Small intestine (tissue), 7 donors: Measurements from ENCODE around the gene ADAMTSL4. TPM values are rescaled to one million over a fixed set of nuclear protein-coding genes. Genes with fewer than 3 reads are reported as not detected.
"Not testable (repeated sequence)": the region's sequence is repeated elsewhere in the genome, so short reads cannot be mapped to it uniquely, and the experiment has no call there.

Experiments used
- DNase-seq, 2 donors: peaks; one replicate each; pipeline versions ENCODE4 v3.0.0 to v3.0.0-alpha.2; 2013
- FAIRE-seq: peaks from 2 replicates; lab custom pipeline; 2012; peaks lifted over from hg19 to GRCh38; lab: Jason Lieb, UNC
- H3K27ac ChIP-seq, 3 donors: one replicate each; pipeline ENCODE4 v1.5.1; 2013; ENCODE audit warnings: low read length in 2 of 3, mild to moderate bottlenecking in 2 of 3, control low read depth in 1 of 3, inconsistent platforms in 1 of 3, low read depth in 1 of 3, moderate library complexity in 1 of 3
- H3K27me3 ChIP-seq, 3 donors: one replicate each; pipeline ENCODE4 v1.6.1; 2013; ENCODE audit warnings: low read length in 3 of 3, inconsistent platforms in 1 of 3; ENCODE audit not compliant: control insufficient read depth in 3 of 3, insufficient read depth in 3 of 3
- H3K36me3 ChIP-seq, 3 donors: one replicate each; pipeline ENCODE4 v1.6.1; 2013; ENCODE audit warnings: low read length in 3 of 3, inconsistent platforms in 1 of 3, low read depth in 1 of 3, mild to moderate bottlenecking in 1 of 3, moderate library complexity in 1 of 3; ENCODE audit not compliant: control insufficient read depth in 3 of 3, insufficient read depth in 2 of 3
- H3K4me1 ChIP-seq, 3 donors: one replicate each; pipeline ENCODE4 v1.6.1; 2013; ENCODE audit warnings: low read length in 2 of 3, inconsistent platforms in 1 of 3, low read depth in 1 of 3, mild to moderate bottlenecking in 1 of 3, moderate library complexity in 1 of 3; ENCODE audit not compliant: control insufficient read depth in 3 of 3, insufficient read depth in 2 of 3
- H3K4me3 ChIP-seq, 3 donors: one replicate each; pipeline ENCODE4 v1.5.1; 2013; ENCODE audit warnings: low read length in 3 of 3, control low read depth in 1 of 3, inconsistent platforms in 1 of 3, low read depth in 1 of 3, mild to moderate bottlenecking in 1 of 3, moderate library complexity in 1 of 3
- H3K9me3 ChIP-seq, 2 donors: one replicate each; pipeline ENCODE4 v1.6.1; 2013; ENCODE audit warnings: low read depth in 1 of 2, low read length in 1 of 2; ENCODE audit not compliant: control insufficient read depth in 2 of 2, insufficient read depth in 1 of 2
- WGBS, 3 donors: extraction: QIAGEN DNeasy Blood & Tissue Kit; methylation state at CpG; one replicate each; pipeline ENCODE4 v1.1.7; 2013; 5-methylcytosine and 5-hydroxymethylcytosine counted together
- polyA plus RNA-seq, 4 donors: library from polyadenylated mRNA; stranded (reverse) in 3 of 4; unstranded in 1 of 4; fragments of 200-250 nt in 3 of 4; fragments of 120-200 nt in 1 of 4; gene quantifications; one replicate each; pipeline versions ENCODE4 v1.2.1 to v1.2.3, GENCODE V29; 2013
- donor health status: healthy with polysubstance abuse.
- donor health status: control.
- donor health status: control.
- donor health status: Bipolar disorder and iron deficiency.
- donor health status: healthy.

The ADAMTSL4 gene
- polyA plus RNA-seq, 4 donors, result 0.27 to 16.1 (median 7.0) TPM

GRCh38 chr1:150573648-150574071 lies 24.5 kb downstream of the ADAMTSL4 start:
- Histone ChIP-seq H3K27ac (peak overlapping the region in 1 of 3 donors; percentile 80), H3K4me1 (peaks cover 3 to 33% (median 13%) of the 10 kb centered on the region in 3 donors), H3K36me3 (peaks cover 13 to 51% (median 16%) of the 10 kb centered on the region in 3 donors)
- peak in 1 of 2 donors; percentile 9 for DNase-seq
- not testable (repeated sequence) for H3K9me3 ChIP-seq, H3K4me3 ChIP-seq, H3K27me3 ChIP-seq, FAIRE-seq
- 64 to 80% (median 76%) methylated on average over 13 of the region's 13 CpGs for WGBS, 3 donors

- Histone ChIP-seq H3K27ac (peak overlapping the region; percentile 43 to 98 (median 83)), H3K4me1 (peaks cover 3 to 25% (median 9%) of the 10 kb centered on the region in 3 donors), H3K27me3 (no peaks in the 10 kb centered on the region), H3K4me3 (peak overlapping the region; percentile 12 to 84 (median 31)), H3K9me3 (no peaks in the 10 kb centered on the region), H3K36me3 (peaks cover 13 to 52% (median 16%) of the 10 kb centered on the region in 3 donors)
- WGBS, 3 donors, result 47 to 69% (median 53%) methylated on average over 6 of the region's 6 CpGs
- DNase-seq (peak in 1 of 2 donors; percentile 36), FAIRE-seq (no peak)
These were observed 25.3 kb downstream of the ADAMTSL4 start for GRCh38 chr1:150574260-150575071.

- WGBS, 3 donors, result 27 to 32% (median 29%) methylated on average over 4 of the region's 4 CpGs
- DNase-seq (peak; percentile 56 to 77), FAIRE-seq (no peak)
- H3K9me3 ChIP-seq, result no peaks in the 10 kb centered on the region
- H3K4me1 ChIP-seq, result peaks cover 3 to 25% (median 9%) of the 10 kb centered on the region in 3 donors
- H3K27me3 ChIP-seq, result no peaks in the 10 kb centered on the region
- H3K36me3 ChIP-seq, result peaks cover 13 to 46% (median 16%) of the 10 kb centered on the region in 3 donors
- peak overlapping the region in 2 of 3 donors; percentile 84 to 94 for H3K4me3 ChIP-seq
- peak overlapping the region; percentile 64 to 98 (median 83) for H3K27ac ChIP-seq
These were observed 25.9 kb downstream of the ADAMTSL4 start for GRCh38 chr1:150575072-150575489.

GRCh38 chr1:150575518-150576366 lies 26.5 kb downstream of the ADAMTSL4 start:
- peaks cover 3 to 27% (median 9%) of the 10 kb centered on the region in 3 donors for H3K4me1 ChIP-seq
- FAIRE-seq, result no peak
- no peaks in the 10 kb centered on the region for H3K27me3 ChIP-seq
- DNase-seq, result peak; percentile 14 to 25
- peak overlapping the region; percentile 64 to 98 (median 74) for H3K27ac ChIP-seq
- H3K36me3 ChIP-seq, result peaks cover 13 to 41% (median 16%) of the 10 kb centered on the region in 3 donors
- peak overlapping the region; percentile 37 to 94 (median 84) for H3K4me3 ChIP-seq
- 0 to 8% (median 5%) methylated on average over 1 of the region's 1 CpG for WGBS, 3 donors
- H3K9me3 ChIP-seq, result no peaks in the 10 kb centered on the region

- 1% methylated on average over 4 of the region's 4 CpGs for WGBS, 3 donors
- Histone ChIP-seq H3K4me1 (peaks cover 3 to 27% (median 9%) of the 10 kb centered on the region in 3 donors), H3K27me3 (no peaks in the 10 kb centered on the region), H3K27ac (peak overlapping the region in 1 of 3 donors; percentile 98), H3K36me3 (peaks cover 13 to 35% (median 16%) of the 10 kb centered on the region in 3 donors), H3K4me3 (peak overlapping the region in 2 of 3 donors; percentile 84 to 94), H3K9me3 (no peaks in the 10 kb centered on the region)
- DNase-seq, result peak in 1 of 2 donors; percentile 45
- no peak for FAIRE-seq
These were observed 27.1 kb downstream of the ADAMTSL4 start for GRCh38 chr1:150576367-150576711.

GRCh38 chr1:150576794-150577556 lies 27.8 kb downstream of the ADAMTSL4 start:
- Histone ChIP-seq H3K27ac (peak overlapping the region; percentile 98 to 99 (median 98)), H3K27me3 (no peaks in the 10 kb centered on the region), H3K4me3 (peak overlapping the region; percentile 68 to 94 (median 84)), H3K36me3 (peaks cover 13 to 29% (median 16%) of the 10 kb centered on the region in 3 donors), H3K9me3 (no peaks in the 10 kb centered on the region), H3K4me1 (peaks cover 3 to 27% (median 9%) of the 10 kb centered on the region in 3 donors)
- FAIRE-seq, result no peak
- peak; percentile 46 to 58 for DNase-seq
- WGBS, 3 donors, result 0 to 12% (median 7%) methylated on average over 2 of the region's 2 CpGs

- WGBS, 3 donors, result 0 to 2% (median 1%) methylated on average over 11 of the region's 11 CpGs
- Histone ChIP-seq H3K4me3 (peak overlapping the region; percentile 84 to 99 (median 94)), H3K4me1 (peaks cover 3 to 24% (median 9%) of the 10 kb centered on the region in 3 donors), H3K9me3 (no peaks in the 10 kb centered on the region), H3K27me3 (no peaks in the 10 kb centered on the region), H3K27ac (peak overlapping the region; percentile 98 to 99 (median 98)), H3K36me3 (peaks cover 13 to 22% (median 14%) of the 10 kb centered on the region in 3 donors)
- FAIRE-seq (no peak), DNase-seq (peak; percentile 45 to 48)
These were observed 28.5 kb downstream of the ADAMTSL4 start for GRCh38 chr1:150577557-150578271.
